Heart right ventricle (tissue), 16 donors: ENCODE measurements around the gene ADGRD1. TPM values are rescaled to one million over a fixed set of nuclear protein-coding genes. Genes with fewer than 3 reads are reported as not detected.
A peak's percentile ranks its signal among the peaks of the same experiment; 100 is the strongest.

Experiments
- ATAC-seq, 8 donors: fragments of 200-7000 bp; cut with Tn5 transposase; one replicate each; pipeline ENCODE4 v1.9.1; 2020; ENCODE audit warnings: mild to moderate bottlenecking in 8 of 8, moderate library complexity in 8 of 8, moderate number of reproducible peaks in 1 of 8
- DNase-seq, 2 donors: peaks; one replicate each; pipeline ENCODE4 v3.0.0-alpha.2; 2020
- H3K27ac ChIP-seq, 10 donors: fragments of 200-600 bp; sonication (generic) in 2 of 10; one replicate each; pipeline versions ENCODE4 v1.5.0 to v1.8.0; 2020 to 2022; ENCODE audit warnings: mild to moderate bottlenecking in 3 of 10
- H3K27me3 ChIP-seq, 7 donors: fragments of 200-600 bp; one replicate each; pipeline ENCODE4 v1.8.0; 2021 to 2022; ENCODE audit warnings: mild to moderate bottlenecking in 2 of 7
- H3K36me3 ChIP-seq, 9 donors: fragments of 200-600 bp; sonication (generic) in 1 of 9; one replicate each; pipeline versions ENCODE4 v1.5.0 to v1.8.0; 2020 to 2022; ENCODE audit warnings: mild to moderate bottlenecking in 2 of 9
- H3K4me1 ChIP-seq, 9 donors: fragments of 200-600 bp; sonication (generic) in 1 of 9; one replicate each; pipeline versions ENCODE4 v1.5.0 to v1.8.0; 2020 to 2022; ENCODE audit warnings: mild to moderate bottlenecking in 4 of 9
- H3K4me3 ChIP-seq, 10 donors: fragments of 200-600 bp; sonication (generic) in 2 of 10; one replicate each; pipeline versions ENCODE4 v1.5.0 to v1.8.0; 2020 to 2022; ENCODE audit warnings: mild to moderate bottlenecking in 7 of 10, moderate library complexity in 2 of 10
- H3K9me3 ChIP-seq, 11 donors: fragments of 200-600 bp in 10 of 11; sonication (generic) in 2 of 11; one replicate each; pipeline versions ENCODE4 v1.5.0 to v1.8.0; 2013 to 2022; ENCODE audit warnings: mild to moderate bottlenecking in 2 of 11, control low read depth in 1 of 11, moderate library complexity in 1 of 11
- CTCF ChIP-seq, 9 donors: fragments of 200-600 bp; sonication (generic) in 2 of 9; IDR thresholded peaks; one replicate each; pipeline versions ENCODE4 v1.5.0 to v1.8.0; 2021 to 2022; ENCODE audit warnings: antibody characterized with exemption in 9 of 9, mild to moderate bottlenecking in 5 of 9, moderate library complexity in 1 of 9
- WGBS, 2 donors: extraction: QIAGEN DNeasy Blood & Tissue Kit; methylation state at CpG; one replicate each; pipeline ENCODE4 v1.1.7; 2013; ENCODE audit warnings: inconsistent platforms in 1 of 2; 5-methylcytosine and 5-hydroxymethylcytosine counted together
- intact Hi-C, 10 donors: fragments of 100-400 bp; cut with DNase I; formaldehyde crosslinking; loops; one replicate each; pipeline versions ENCODE4 v1.11.1 to v1.14.2; 2022
- polyA plus RNA-seq, 2 donors: library from polyadenylated mRNA; stranded (reverse); fragments of 200-250 nt; gene quantifications; one replicate each; pipeline ENCODE4 v1.2.3, GENCODE V29; 2013
- total RNA-seq, 10 donors: library from RNA; stranded (reverse); fragmentation: NEBNext Ultra II Directional in 3 of 10; extraction: Animal tissue kit (Norgen Biotek cat#: 25700) in 3 of 10; gene quantifications; one replicate each; pipeline versions ENCODE4 v1.2.1 to v1.2.4, GENCODE V29; 2021 to 2023
- donor health status: Arrhythmogenic right ventricular cardiomyopathy.
- donor health status: ischemic (EF 13 %, LVEDD 7.1; RV severe dilation, severe dysfunction).
- donor health status: healthy with polysubstance abuse.
- donor health status: DM: no; HTN: yes; CAD: no.
- donor health status: DM: no; HTN: no; CAD: no.
- donor health status: ischemic (EF 25% LVEDD 6.9; RV normal size, moderate dysfunction).
- donor health status: ischemic (EF 25% LVEDD 5.7; RV mildly dilated, moderate dysfunction).
- donor health status: healthy.
- donor health status: DM: yes; HTN: yes; CAD: no.
- donor health status: Ischemic cardiomyopathy.
- donor health status: ischemic (EF 35%, LVEDD 5.7; RV mildly dilated, moderate dysfunction).
- donor health status: nonischemic (EF 11% LVEDD 7.7; RV severe dilation, severe dysfunction).
- donor health status: DM: yes; HTN: yes; CAD: no.
- donor health status: PGD.
- donor health status: ischemic (EF 29% LVEDD 5.4; RV normal size, mild dysfunction).
- donor health status: nonischemic (EF 23%, LVEDD 6.1; RV moderate dilation, normal function).

The ADGRD1 gene
- total and polyA plus RNA-seq, 12 donors: 16.8 to 157 (median 69.7) TPM

GRCh38 chr12:131139363-131140068 is 185.8 kb downstream of the ADGRD1 start:
- H3K27ac ChIP-seq: no peak overlapping the region
- WGBS, 2 donors: 91 to 92% methylated on average over 27 of the region's 27 CpGs
- intact Hi-C loops: loop anchor here in 3 of 10 donors (10.0 kb wide), 1 partner anchor 225 kb away; no protein-coding TSS in a partner anchor

DNA sequence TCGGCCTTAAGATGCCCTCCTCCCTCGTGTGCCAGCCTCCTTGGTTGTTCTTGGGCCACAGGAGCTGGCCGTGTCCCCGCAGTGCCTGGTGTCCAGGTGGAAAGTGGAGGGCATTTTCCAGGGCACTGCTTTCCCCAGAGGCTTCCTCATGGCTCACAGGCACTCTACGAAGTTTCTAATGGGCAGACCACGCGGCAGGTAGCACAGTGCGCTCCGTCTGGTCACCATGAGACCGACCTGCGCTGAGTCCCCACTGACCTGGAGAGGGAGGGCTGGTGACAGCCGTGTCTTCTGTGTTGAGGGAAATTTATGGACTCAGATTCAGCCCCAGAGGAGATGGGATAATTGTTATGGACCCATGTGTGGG is 186.3 kb downstream of the ADGRD1 start:
- intact Hi-C loops: no loop called here
- ATAC-seq: no peak
- TF ChIP-seq CTCF (IDR thresholded peaks at IDR 0.05): no peak
- Histone ChIP-seq H3K4me3 (no peak overlapping the region), H3K27ac (no peak overlapping the region), H3K36me3 (peaks cover 0 to 40% (median 0%) of the 10 kb centered on the region in 9 donors), H3K27me3 (no peaks in the 10 kb centered on the region), H3K4me1 (peaks cover 0 to 7% (median 0%) of the 10 kb centered on the region in 9 donors), H3K9me3 (no peaks in the 10 kb centered on the region)
- 89 to 94% methylated on average over 12 of the region's 12 CpGs for WGBS, 2 donors
- no peak for DNase-seq

More at GRCh38 chr12:131139363-131140068, 185.8 kb downstream of the ADGRD1 start:
- Histone ChIP-seq H3K36me3 (peaks cover 0 to 43% (median 0%) of the 10 kb centered on the region in 9 donors), H3K27me3 (no peaks in the 10 kb centered on the region), H3K4me1 (peaks cover 0 to 7% (median 0%) of the 10 kb centered on the region in 9 donors), H3K4me3 (no peak overlapping the region), H3K9me3 (no peaks in the 10 kb centered on the region)
- peak in 2 of 8 donors; percentile 8 to 11 for ATAC-seq
- DNase-seq: no peak
- no peak for TF ChIP-seq CTCF (IDR thresholded peaks at IDR 0.05)

GRCh38 chr12:131140697-131141096 is 187.0 kb downstream of the ADGRD1 start:
- Histone ChIP-seq H3K36me3 (peaks cover 0 to 39% (median 0%) of the 10 kb centered on the region in 9 donors), H3K4me1 (peaks cover 0 to 7% (median 0%) of the 10 kb centered on the region in 9 donors), H3K4me3 (no peak overlapping the region), H3K9me3 (no peaks in the 10 kb centered on the region), H3K27ac (no peak overlapping the region), H3K27me3 (no peaks in the 10 kb centered on the region)
- ATAC-seq: no peak
- no peak for DNase-seq
- 93 to 97% methylated on average over 10 of the region's 10 CpGs for WGBS, 2 donors
- TF ChIP-seq CTCF (IDR thresholded peaks at IDR 0.05): no peak
- intact Hi-C loops: no loop called here

- 78 to 83% methylated on average over 8 of the region's 8 CpGs for WGBS, 2 donors
- H3K36me3 ChIP-seq: peaks cover 0 to 31% (median 0%) of the 10 kb centered on the region in 9 donors
- intact Hi-C loops: no loop called here
- no peak for TF ChIP-seq CTCF (IDR thresholded peaks at IDR 0.05)
- H3K4me1 ChIP-seq: peaks cover 0 to 7% (median 0%) of the 10 kb centered on the region in 9 donors
- no peaks in the 10 kb centered on the region for H3K9me3 ChIP-seq
- no peaks in the 10 kb centered on the region for H3K27me3 ChIP-seq
- DNase-seq (no peak), ATAC-seq (no peak)
- no peak overlapping the region for H3K27ac ChIP-seq
- no peak overlapping the region for H3K4me3 ChIP-seq
These were observed 187.8 kb downstream of the ADGRD1 start for GRCh38 chr12:131141514-131141913.
